EL (cell line): ENCODE data around the gene FOXO1.

Experiments
- DNase-seq: peaks from one replicate; pipeline ENCODE4 v3.0.0-alpha.2; 2016

FOXO1 gene

GRCh38 chr13:40604135-40604534 lies 62.3 kb downstream of the FOXO1 start:
- no peak for DNase-seq

GRCh38 chr13:40600149-40600751 lies 66.2 kb downstream of the FOXO1 start:
- no peak for DNase-seq

DNA sequence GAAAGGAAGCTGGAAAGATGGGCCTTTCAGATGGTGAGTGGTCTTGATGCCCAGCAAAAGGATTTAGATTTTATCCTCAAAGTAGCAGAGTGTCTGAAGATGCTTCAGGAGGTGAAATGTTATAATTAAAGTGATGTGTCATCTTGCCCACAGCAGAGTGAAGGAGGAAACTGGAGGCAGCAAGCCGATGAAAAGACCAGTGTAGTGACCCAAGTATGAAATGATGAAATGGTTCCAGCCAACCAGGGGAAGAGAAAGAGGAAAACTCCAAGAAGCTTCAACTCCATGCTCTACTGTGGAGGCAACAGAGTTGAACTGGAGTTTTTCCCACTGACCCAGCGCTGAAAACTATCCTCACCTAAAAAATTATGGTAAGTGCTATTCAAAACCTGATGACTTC lies 66.7 kb downstream of the FOXO1 start:
- DNase-seq: no peak

DNA sequence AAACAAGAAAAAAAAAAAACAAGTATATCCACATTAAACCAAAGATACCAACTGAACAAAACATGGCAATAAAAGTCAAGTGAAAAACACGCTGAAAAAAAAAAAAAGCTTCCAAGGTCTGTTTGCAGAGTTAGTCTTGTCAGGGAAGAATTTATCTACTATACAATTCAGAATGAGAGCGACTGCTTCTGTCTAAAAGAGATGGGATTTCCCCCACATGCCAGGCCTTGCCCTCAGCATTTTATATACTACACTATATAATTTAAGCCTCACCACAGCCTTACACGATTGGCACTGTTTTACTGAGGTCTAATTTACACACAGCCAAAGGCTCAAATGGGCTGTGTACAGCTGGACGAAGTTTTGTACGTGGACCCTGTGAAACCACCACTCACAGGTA lies 67.3 kb downstream of the FOXO1 start:
- DNase-seq: no peak

DNA sequence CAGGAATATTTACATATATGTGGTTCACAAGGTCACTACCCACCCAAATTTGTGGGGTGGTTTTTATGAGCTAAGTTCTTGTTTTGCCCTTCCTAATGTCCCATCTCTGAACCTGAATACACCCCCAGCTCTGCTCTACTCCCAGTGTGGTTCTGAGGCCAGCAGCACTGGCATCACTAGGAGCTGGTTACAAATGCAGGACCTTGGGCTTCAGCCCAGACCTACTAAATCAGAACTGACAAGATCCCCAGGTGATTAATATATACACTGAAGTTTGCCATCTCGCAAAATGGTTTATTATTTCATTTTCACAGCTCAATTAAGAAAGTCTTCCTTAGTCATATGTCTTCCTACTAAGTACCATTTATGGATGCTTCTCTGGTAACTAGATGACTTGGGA lies 67.9 kb downstream of the FOXO1 start:
- no peak for DNase-seq

GRCh38 chr13:40597735-40598365 lies 68.6 kb downstream of the FOXO1 start:
- no peak for DNase-seq

DNA sequence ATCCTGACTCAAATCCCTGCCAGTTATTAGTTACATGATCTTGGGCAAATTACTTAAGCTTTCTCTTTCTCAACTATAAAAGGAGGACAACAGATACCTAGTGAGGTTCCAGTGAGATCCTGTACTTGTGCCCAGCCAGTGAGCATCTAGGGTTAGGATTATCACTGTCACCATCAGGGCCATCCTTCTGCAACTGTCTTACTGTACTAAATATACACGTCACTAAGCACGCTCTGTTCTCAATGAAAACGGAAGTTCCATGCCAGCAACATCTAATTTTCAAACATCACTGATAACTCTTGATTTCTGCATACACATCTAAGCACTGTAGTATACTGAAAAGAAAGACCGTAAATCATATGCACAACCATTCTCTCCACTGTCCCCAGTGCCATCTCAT lies 70.0 kb downstream of the FOXO1 start:
- DNase-seq: no peak

GRCh38 chr13:40595693-40596092 lies 70.7 kb downstream of the FOXO1 start:
- no peak for DNase-seq

DNA sequence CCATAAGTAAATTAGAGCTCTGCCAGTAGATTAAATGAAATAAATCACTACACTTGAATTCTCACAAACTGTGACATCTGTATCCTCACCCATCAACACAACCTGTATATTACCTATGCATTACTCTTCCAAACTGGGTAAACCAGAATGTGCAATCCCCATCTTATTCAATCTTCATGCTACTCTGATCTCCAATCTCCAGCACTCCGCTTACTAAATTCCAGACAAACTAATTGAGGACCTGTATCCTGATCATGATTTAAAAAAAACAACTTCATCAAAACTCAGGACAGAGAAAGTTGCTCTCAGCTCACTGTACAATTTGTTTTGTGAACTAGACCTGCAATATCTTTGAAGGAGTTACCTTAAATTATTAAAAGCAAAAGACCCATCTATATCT lies 74.4 kb downstream of the FOXO1 start:
- DNase-seq: no peak

GRCh38 chr13:40591091-40591490 lies 75.3 kb downstream of the FOXO1 start:
- DNase-seq: no peak

GRCh38 chr13:40590112-40590862 lies 76.2 kb downstream of the FOXO1 start:
- DNase-seq: no peak

DNA sequence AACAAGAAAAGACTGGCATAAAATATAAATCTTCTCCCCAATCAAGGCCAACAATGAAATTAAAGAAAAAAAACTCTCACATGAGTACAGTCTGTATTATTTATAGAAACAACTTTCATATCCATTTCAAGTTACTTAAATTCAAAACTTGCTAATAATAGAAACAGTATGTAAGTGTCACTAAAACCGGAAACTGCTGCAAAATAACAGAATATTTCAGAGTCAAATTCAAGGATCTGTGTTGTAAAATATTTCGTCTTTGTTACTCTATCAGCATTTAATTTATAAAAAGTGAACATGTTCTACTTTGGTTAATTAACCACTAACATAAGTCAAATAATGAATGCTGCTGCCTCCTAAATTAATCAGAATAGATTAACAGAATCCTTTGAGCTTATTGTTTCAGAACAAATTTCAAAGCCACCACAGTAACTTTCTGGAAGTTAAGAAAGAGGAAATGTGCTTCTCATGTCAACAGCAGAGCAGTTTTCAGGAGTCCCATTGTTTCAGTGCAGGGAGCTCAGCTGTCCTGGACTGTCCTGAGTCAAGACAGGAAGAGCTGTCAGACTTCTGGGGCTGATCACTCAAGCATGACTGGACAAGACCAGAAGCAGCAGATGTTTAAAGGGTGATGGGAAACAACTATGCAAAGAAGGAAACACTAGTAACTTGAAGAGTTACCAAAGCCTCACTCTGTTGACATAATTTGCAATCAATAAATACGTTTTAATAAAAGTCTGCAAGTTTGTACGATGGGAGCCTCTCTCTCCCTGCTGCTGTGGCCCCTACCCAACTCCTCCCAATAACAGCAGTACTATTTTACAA lies 76.9 kb downstream of the FOXO1 start:
- DNase-seq: peak; percentile 31

DNA sequence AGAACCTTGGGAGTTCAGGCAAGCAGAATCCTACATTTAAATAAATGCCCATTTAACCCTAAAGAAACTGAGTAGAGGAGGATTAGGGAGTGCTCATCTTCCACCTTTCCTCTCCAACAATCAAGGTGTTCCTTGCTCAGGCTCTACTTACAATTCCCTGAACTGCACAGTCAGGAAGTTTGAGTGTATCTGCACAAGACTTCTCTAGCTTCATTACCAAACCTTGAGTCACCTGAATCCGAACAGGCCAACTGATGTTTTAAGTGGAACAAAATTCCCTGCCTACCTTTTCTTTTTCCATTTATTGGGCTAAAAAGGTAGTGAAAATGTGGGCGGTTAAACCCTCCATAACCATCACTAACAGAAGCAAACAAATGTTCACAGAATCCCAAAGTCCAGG lies 78.3 kb downstream of the FOXO1 start:
- no peak for DNase-seq

DNA sequence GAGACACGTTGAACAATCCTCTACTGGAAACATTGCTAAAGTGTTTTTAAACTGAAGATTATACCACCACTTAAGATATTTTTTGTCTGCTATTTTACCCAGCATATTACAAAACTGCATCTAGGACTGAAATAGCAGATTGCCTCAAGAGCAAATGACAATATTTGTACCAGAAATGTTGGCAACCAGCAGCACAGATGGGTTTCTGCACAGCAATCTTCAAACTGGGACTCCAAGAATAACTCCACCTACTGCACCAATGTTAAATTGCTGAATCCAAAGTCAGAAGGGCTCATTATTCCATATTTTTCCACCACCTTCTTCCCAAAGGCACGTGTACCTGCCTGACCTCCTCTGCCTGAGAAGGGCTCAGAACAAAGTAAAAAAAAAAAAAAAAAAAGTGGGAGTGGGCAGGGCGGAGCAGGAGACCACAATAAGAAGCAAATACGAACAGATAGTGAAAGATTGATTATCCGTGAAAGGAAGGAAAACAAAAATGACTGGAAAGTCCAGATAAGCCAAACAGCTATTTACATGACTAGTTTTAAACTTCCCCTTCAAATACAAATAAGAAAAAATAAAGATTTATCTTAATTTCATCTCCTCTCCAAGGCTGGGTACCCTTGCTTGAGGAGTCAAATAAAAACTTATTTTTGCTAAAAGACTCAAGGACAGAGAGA lies 79.4 kb downstream of the FOXO1 start:
- no peak for DNase-seq

DNA sequence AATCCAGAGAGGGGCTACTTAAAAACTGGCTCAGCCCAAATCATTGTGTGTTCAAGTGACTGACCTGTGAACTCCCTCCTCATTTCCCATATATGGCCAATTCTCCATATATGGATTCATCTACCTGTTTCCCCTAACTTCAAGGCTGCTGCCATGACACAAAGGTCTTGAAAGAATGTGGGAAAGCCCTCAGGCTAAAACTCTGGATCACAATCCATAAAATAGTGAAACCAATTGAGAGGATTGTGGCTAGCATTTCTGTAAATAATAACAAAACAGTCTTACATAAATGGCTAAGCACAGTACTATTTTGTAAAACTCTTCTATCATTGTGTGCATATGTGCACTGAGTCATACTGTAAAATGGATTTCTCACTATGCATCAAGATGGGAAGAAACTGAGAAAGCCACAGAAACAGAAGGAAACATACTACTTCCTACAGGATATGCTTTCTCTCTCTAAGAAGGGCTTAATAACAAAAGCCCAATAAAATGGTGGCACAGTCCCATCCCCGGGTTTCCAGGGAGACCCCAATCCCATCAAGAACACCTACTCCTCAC lies 80.5 kb downstream of the FOXO1 start:
- peak; percentile 3 for DNase-seq

DNA sequence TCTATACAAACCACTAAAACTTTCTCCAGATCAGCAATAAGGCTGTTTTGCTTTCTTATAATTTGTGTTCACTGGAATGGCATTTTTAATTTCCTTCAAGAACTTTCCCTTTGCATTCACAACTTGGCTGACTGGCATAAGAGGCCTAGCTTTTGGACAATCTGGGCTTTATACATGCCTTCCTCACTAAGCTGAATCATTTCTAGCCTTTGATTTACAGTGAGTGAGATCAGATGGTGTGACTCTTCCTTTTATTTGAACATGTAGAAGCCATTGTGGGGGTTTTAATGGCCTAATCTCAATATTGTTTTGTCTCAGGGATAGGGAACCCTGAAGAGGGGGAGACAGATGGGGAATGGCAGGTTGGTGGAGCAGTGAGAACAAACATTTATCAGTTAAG lies 82.7 kb downstream of the FOXO1 start:
- no peak for DNase-seq

DNA sequence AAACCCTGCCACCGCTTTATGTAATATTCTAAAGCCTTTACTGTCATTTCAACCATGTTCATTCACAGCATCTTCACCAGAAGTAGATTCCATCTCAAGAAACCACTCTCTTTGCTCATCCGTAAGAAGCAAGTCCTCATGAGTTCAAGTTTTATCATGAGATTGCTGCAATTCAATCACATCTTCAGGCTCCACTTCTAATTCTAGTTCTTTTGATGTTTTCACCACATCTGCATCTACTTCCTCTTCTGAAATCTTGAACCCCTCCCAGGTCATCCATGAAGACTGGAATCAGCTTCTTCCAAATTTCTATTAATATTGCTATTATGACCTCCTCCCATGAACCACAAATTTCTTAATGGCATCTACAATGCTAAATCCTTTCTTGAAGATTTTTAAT lies 83.9 kb downstream of the FOXO1 start:
- DNase-seq: no peak

GRCh38 chr13:40581277-40581579 lies 85.2 kb downstream of the FOXO1 start:
- DNase-seq: no peak

DNA sequence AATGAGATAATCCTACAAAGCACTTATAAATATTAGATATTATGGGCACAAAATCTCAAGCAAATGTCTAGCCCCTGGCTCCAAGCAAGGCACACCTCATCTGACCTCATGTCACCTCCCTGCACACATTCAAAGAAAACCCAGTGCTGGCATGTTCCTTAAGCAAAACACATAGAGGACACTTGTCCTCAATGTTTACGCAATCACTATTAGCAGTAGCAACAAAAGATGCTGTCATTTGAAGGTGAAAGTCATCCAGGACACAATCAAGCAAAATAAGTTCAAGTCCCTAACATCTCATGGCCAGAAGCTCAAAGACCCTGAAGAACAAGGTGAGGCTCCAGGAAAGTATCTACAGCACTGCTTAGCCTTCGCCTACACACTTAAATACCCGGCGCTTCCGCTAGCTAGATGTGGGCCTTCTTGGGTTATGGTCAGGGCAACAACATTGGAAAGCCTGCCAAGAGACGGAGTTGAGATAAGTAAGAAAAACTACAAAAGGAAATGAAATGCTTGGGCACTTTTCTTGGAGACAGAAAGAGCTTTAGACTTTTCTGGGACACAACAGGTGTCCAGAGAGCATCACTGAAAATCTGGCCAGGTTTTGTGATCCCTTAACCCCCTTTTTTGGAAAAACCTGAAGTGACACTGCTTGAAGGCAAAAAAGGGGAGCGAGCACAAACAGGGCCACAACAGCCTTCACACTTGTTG lies 85.7 kb downstream of the FOXO1 start:
- no peak for DNase-seq

DNA sequence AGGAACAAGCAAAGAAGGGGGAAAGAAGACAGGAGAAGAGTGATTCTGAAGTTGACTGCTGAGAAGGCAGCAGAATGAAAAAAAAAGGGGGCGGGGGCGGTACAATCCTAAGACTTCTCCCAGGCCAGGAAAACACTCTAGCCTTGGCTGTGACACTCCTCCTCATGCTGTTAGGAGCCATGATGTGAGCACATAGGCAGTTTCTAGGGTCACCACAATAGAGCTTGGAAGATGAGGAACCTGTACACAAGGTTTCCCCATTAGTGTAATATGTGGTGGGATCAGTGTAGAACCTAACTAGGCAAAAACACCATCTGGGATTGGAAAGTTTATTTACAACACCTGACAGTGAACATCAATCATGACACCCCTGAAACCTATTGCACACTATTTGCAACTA lies 86.9 kb downstream of the FOXO1 start:
- DNase-seq: no peak

DNA sequence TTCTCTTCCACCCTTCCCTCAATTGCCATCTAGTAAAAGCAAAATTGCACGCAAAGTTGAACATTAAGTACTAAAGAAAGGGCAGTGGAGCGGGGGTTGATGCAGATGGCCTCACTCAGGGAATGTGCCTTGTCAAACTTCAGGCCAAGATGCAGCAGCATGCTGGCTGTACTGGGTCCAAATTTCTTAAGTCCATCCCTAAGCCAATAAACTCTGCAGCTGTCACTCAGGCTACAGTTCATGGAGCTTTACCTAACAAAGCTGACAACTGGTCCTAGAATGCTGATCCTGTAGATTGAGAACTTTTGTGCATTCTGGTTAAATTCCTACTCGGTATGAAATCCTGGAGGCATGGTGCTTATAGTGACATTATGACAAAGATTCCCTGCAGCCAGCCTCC lies 88.4 kb downstream of the FOXO1 start:
- DNase-seq: no peak

DNA sequence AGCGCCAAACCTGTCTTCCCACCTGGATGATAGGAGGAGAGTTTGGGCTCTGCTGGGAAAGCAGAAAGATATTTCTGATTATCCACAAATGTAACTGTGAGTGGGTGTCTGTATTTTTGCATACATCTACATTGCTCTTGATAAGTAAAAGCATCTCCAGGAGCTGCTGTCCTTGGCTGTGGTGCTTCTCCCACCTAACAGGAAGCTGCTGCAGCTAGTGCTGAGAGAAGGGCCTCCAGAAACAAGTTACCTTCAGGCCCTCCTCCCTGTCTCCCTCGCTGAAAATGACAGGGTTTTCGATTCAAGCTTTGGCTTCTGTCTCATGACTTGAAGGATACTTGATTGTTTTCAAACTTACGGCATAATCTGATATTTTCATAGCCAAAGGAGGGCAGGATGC lies 90.1 kb downstream of the FOXO1 start:
- DNase-seq: no peak
